Peyer's patch (tissue), 4 donors: ENCODE results near the gene POU1F1.

Source experiments
- POLR2A ChIP-seq, 2 donors: fragments of 450-650 bp; IDR thresholded peaks; one replicate each; pipeline ENCODE4 v1.5.1; 2017; ENCODE audit warnings: antibody characterized with exemption in 2 of 2, mild to moderate bottlenecking in 2 of 2, moderate library complexity in 2 of 2
- TF ChIP-seq, protein P1 (sequence below), 6 experiments: fragments of 450-650 bp in 4 of 6; fragments of 200-600 bp in 2 of 6; sonication (generic) in 1 of 6; IDR thresholded peaks; one replicate each; pipeline ENCODE4 v1.5.1; 2017 to 2019; ENCODE audit warnings: antibody characterized with exemption in 6 of 6, mild to moderate bottlenecking in 3 of 6, moderate library complexity in 1 of 6

DNA sequence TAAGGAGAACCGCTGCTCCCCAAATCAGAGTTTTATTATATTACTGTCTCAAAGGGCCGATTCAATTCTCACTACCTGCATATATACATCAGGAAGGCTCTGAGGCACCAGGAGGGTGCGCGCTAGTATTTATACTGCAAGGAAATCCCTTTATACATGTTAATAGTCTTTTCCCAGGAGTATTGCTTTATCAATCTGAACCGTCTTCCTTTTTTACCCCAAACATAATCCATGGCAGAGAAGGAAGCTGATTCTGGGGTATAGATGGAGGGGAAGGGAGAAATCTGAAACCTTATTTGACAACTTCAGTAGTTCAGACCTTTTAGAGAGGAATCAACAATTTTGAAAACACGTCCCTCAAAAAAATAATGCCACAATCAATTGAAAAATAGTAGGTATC lies at the start of gene POU1F1:
- no peak for TF ChIP-seq POLR2A (IDR thresholded peaks at IDR 0.05)
- TF ChIP-seq, protein P1, sequence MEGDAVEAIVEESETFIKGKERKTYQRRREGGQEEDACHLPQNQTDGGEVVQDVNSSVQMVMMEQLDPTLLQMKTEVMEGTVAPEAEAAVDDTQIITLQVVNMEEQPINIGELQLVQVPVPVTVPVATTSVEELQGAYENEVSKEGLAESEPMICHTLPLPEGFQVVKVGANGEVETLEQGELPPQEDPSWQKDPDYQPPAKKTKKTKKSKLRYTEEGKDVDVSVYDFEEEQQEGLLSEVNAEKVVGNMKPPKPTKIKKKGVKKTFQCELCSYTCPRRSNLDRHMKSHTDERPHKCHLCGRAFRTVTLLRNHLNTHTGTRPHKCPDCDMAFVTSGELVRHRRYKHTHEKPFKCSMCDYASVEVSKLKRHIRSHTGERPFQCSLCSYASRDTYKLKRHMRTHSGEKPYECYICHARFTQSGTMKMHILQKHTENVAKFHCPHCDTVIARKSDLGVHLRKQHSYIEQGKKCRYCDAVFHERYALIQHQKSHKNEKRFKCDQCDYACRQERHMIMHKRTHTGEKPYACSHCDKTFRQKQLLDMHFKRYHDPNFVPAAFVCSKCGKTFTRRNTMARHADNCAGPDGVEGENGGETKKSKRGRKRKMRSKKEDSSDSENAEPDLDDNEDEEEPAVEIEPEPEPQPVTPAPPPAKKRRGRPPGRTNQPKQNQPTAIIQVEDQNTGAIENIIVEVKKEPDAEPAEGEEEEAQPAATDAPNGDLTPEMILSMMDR (IDR thresholded peaks at IDR 0.05), result no peak
